22Rv1 (cell line): ENCODE data around the gene ZDBF2.

Source experiments
- CTCF ChIP-seq: fragments of 450-650 bp; IDR thresholded peaks from 2 replicates; pipeline ENCODE4 v1.5.1; 2017; ENCODE audit warnings: mild to moderate bottlenecking
- ZFX ChIP-seq: fragments of 450-650 bp; IDR thresholded peaks from 2 replicates; pipeline ENCODE4 v1.6.1; 2017; ENCODE audit warnings: antibody characterized with exemption, borderline replicate concordance

GRCh38 chr2:206287197-206287596 lies 12.7 kb downstream of the ZDBF2 start:
- TF ChIP-seq CTCF (no peak), ZFX (no peak)
